Fibroblast of gingiva (primary cell): ENCODE measurements around the gene PEDS1.
"Not testable (repeated sequence)": the region's sequence is repeated elsewhere in the genome, so short reads cannot be mapped to it uniquely, and the experiment has no call there.

Source experiments
- DNase-seq: peaks from one replicate; pipeline ENCODE4 v3.0.0-alpha.2; 2011; ENCODE audit warnings: low read depth

The PEDS1 gene

GRCh38 chr20:50112512-50113419 lies 40.8 kb downstream of the PEDS1 start, which contains the start of gene UBE2V1:
Gene UBE2V1 (minus strand): TSS chr20:50113150. CDS start chr20:50113128, 22 bp downstream.
- DNase-seq = peak; percentile 91

- no peak for DNase-seq
Observed at GRCh38 chr20:50111829-50112495, 41.6 kb downstream of the PEDS1 start.

GRCh38 chr20:50111120-50111828 lies 42.2 kb downstream of the PEDS1 start:
- DNase-seq = no peak

- DNase-seq = peak; percentile 27
Observed at GRCh38 chr20:50110141-50111047, 43.1 kb downstream of the PEDS1 start.

- no peak for DNase-seq
Observed at GRCh38 chr20:50108556-50109235, 44.8 kb downstream of the PEDS1 start.

GRCh38 chr20:50107796-50108331 lies 45.7 kb downstream of the PEDS1 start:
- DNase-seq = no peak

GRCh38 chr20:50107086-50107660 lies 46.4 kb downstream of the PEDS1 start:
- no peak for DNase-seq

GRCh38 chr20:50106669-50107068 lies 46.9 kb downstream of the PEDS1 start:
- not testable (repeated sequence) for DNase-seq
